Brain microvascular endothelial cell (primary cell): ENCODE measurements around the gene CFAP92.
A peak's percentile ranks its signal among the peaks of the same experiment; 100 is the strongest.

Experiments used
- DNase-seq: peaks from one replicate; pipeline ENCODE4 v3.0.0-alpha.2; 2020
- H3K27ac ChIP-seq: fragments of 250-450 bp; sonication (Bioruptor Pico); 2 replicates; pipeline ENCODE4 v1.5.1; 2020; ENCODE audit warnings: mild to moderate bottlenecking, moderate library complexity
- H3K27me3 ChIP-seq: fragments of 250-450 bp; sonication (Bioruptor Pico); replicated peaks from 2 replicates; pipeline ENCODE4 v1.5.1; 2020; ENCODE audit warnings: mild to moderate bottlenecking
- H3K36me3 ChIP-seq: fragments of 250-450 bp; sonication (Bioruptor Pico); replicated peaks from 2 replicates; pipeline ENCODE4 v1.5.1; 2020; ENCODE audit warnings: mild to moderate bottlenecking
- H3K4me3 ChIP-seq: 2 replicates; pipeline ENCODE4 v1.5.1; 2011; ENCODE audit warnings: low read depth, mild to moderate bottlenecking, control low read depth, low read length, moderate library complexity
- in situ Hi-C: cut with HindIII; loops from 2 replicates; pipeline ENCODE4 v1.10.0; 2017; ENCODE audit warnings: low sequenced_read_pairs, low pct_ligation_motif_present
- TF ChIP-seq, protein P1 (sequence below): IDR thresholded peaks from 2 replicates; pipeline ENCODE4 v1.5.1; 2011; ENCODE audit warnings: low read depth, mild to moderate bottlenecking, moderate library complexity, low read length, control low read depth, inconsistent platforms; ENCODE audit errors: missing control alignments

The CFAP92 gene

DNA sequence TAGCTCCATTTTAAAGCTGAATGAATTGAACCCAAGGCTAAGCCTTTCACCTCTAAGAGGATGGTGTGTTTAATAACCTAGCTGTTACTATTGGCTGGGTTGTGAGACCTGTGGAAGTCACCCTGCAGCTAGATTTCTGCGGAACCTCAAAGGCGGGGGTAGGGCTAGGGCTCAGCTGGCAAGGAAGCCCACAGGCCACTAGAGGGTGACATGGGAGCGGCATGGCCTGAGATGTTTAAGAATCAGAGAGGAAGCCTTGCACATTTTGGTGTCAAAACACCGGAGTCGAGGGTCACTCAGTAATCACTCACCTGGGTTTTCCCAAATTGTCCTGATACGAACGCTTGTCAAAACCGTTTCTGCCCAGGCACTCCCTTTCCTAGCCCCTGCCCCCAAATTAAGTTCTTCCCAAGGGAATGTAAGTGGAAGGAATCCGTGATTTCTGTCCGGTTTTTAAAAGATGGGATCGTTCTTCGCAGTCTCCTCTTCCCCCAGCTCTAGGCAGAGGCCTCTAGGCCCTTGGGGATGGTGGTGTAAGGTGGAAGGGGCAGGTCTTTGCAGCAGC, 118.2 kb downstream of the CFAP92 start:
- TF ChIP-seq, protein P1, sequence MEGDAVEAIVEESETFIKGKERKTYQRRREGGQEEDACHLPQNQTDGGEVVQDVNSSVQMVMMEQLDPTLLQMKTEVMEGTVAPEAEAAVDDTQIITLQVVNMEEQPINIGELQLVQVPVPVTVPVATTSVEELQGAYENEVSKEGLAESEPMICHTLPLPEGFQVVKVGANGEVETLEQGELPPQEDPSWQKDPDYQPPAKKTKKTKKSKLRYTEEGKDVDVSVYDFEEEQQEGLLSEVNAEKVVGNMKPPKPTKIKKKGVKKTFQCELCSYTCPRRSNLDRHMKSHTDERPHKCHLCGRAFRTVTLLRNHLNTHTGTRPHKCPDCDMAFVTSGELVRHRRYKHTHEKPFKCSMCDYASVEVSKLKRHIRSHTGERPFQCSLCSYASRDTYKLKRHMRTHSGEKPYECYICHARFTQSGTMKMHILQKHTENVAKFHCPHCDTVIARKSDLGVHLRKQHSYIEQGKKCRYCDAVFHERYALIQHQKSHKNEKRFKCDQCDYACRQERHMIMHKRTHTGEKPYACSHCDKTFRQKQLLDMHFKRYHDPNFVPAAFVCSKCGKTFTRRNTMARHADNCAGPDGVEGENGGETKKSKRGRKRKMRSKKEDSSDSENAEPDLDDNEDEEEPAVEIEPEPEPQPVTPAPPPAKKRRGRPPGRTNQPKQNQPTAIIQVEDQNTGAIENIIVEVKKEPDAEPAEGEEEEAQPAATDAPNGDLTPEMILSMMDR = peak; percentile 80
- peak; percentile 28 for DNase-seq
- Histone ChIP-seq H3K36me3 (no peaks in the 10 kb centered on the region), H3K4me3 (no peak overlapping the region), H3K27me3 (no peaks in the 10 kb centered on the region), H3K27ac (no peak overlapping the region)
- in situ Hi-C loops = no loop called here

DNA sequence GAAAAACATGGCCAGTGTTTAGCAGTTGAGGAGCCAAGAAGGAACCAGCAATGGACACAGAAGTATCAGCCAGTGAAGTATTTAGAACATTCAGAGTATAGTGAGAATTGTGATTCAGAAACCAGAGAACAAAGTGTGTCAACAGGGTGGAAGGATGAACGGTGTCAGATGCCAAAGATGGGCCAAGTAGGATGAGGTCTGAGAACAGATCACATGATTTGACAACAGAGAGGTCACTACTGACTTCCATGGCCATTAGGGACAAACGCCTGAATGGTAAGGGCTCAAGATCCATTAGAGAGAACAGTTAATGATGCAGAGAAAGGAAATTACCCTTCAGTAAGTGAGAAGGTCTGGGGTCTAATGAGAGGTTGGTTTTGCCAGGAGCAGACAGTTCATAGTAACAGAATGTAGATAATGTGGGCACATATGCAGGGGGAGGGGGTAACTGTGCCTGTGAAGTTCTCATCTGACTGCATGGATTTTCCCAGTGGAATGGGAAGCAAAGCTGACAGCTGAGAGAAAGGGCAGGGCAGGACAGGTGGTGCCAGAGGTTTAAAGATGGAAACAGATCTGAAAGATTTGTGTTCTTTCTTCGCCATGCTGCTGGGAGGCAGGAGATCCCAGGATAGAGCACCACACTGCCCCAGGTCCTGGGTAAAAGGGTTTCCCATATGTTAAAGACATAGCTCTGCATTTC, 119.2 kb downstream of the CFAP92 start:
- no peak overlapping the region for H3K27ac ChIP-seq
- no peak overlapping the region for H3K4me3 ChIP-seq
- H3K36me3 ChIP-seq = no peaks in the 10 kb centered on the region
- no peak for DNase-seq
- in situ Hi-C loops = no loop called here
- TF ChIP-seq, protein P1 = no peak
- no peaks in the 10 kb centered on the region for H3K27me3 ChIP-seq

DNA sequence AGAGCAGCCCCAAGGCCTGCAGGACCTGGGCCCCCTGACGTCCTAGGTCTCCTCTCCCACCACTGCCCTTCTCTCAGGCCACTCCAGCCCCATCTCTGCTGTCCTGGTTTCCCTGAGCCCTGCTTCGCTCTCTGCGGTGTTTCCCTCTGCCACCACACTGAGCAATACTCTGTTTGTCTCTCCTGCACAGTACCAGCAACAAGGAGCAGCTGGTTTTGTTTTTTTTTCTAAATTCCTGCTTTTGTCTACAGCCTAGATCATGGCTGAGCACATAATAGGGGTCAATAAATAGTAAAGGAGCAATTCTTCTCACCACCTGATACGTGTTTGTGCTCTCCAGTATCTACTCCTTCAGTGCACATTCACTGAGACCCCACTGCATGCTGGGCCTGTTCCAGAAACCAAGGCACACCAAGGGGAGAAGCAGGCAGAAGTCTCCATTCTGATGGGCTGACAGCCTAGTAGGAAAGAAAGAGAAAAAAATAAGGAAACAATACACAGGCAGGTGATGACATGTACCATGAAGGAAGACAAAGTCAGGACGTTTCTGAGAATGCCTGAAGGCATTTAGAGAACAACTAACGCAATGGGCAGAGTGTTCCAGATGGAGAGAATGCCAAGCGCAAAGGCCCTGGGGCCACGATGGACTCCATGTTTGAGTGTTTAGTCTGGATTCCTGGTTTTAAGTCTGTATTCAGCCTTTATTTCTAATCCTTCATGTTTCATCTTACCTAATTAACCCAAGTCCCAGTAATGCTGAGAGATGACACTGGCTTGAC, 120.4 kb downstream of the CFAP92 start:
- TF ChIP-seq, protein P1 = no peak
- Histone ChIP-seq H3K4me3 (no peak overlapping the region), H3K27ac (no peak overlapping the region), H3K27me3 (no peaks in the 10 kb centered on the region), H3K36me3 (no peaks in the 10 kb centered on the region)
- in situ Hi-C loops = no loop called here
- no peak for DNase-seq

DNA sequence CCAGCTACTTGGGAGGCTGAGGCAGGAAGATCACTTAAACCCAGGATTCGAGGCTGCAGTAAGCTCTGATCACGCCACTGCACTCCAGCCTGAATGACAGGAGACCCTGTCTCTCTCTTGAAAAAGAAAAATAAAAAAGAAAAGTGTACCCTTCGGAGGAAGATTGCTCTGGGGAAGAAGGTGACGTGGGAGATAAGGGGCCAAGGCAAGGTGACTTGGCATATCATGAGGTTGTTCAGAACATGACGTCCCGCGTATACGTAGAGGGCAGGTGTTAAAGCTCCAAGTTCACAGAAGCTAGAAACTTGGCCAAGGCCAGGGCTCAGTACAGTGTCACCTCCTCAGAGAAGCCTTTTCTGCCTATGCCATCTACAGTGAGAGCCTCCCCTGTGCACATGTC, 121.1 kb downstream of the CFAP92 start:
- in situ Hi-C loops = no loop called here
- no peak for DNase-seq

DNA sequence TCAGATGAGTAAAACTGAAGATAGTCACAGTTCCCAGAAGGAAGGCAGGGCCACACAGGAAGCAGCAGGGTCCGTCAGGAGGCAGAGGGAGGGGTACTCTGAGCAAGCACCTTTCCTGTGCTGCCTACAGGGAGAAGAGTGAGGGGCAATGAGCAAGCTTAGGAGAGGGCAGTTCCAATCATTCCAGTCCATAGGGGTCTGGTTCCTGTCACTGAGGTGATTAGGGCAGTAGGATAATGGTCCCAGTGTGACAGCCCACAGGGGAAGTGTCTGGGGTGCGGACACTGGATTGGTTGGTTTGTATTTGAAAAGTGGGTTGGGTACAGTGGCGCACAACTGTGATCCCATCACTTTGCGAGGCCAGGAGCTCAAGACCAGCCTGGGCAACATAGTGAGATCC, 121.6 kb downstream of the CFAP92 start:
- Histone ChIP-seq H3K36me3 (no peaks in the 10 kb centered on the region), H3K27me3 (no peaks in the 10 kb centered on the region), H3K27ac (no peak overlapping the region), H3K4me3 (no peak overlapping the region)
- in situ Hi-C loops = no loop called here
- no peak for DNase-seq
- TF ChIP-seq, protein P1 = no peak

More for the DNA sequence above, 121.1 kb downstream of the CFAP92 start:
- no peaks in the 10 kb centered on the region for H3K27me3 ChIP-seq
- TF ChIP-seq, protein P1 = no peak
- no peak overlapping the region for H3K4me3 ChIP-seq
- H3K36me3 ChIP-seq = no peaks in the 10 kb centered on the region
- no peak overlapping the region for H3K27ac ChIP-seq
